PC-3 (cell line): ENCODE results near the gene TADA2B.

Source experiments
- CTCF ChIP-seq: fragments of 300-600 bp; sonication (generic); conservative IDR thresholded peaks from 2 replicates; pipeline ENCODE4 v1.5.1; 2017; ENCODE audit warnings: antibody characterized with exemption, low read depth, mild to moderate bottlenecking, low read length
- EZH2 ChIP-seq: fragments of 300-600 bp; sonication (generic); IDR thresholded peaks from one replicate; pipeline ENCODE4 v1.6.1; 2017; ENCODE audit warnings: antibody characterized with exemption, mild to moderate bottlenecking, low read length; ENCODE audit not compliant: unreplicated experiment
- EZH2phosphoT487 ChIP-seq: fragments of 300-600 bp; sonication (generic); IDR thresholded peaks from 2 replicates; pipeline ENCODE4 v1.6.1; 2018; ENCODE audit warnings: mild to moderate bottlenecking, antibody characterized with exemption, low read length, borderline replicate concordance

GRCh38 chr4:7007142-7007907 is 35.8 kb upstream of the TADA2B start:
- no peak for TF ChIP-seq CTCF
- TF ChIP-seq EZH2, result no peak
- no peak for TF ChIP-seq EZH2phosphoT487
